SH-SY5Y (cell line): ENCODE measurements around the gene KCNQ1OT1.

Source experiments
- GATA2 ChIP-seq: IDR thresholded peaks from 2 replicates; pipeline ENCODE4 v1.6.1; 2011; ENCODE audit warnings: mild to moderate bottlenecking, low read depth, low read length
- GATA3 ChIP-seq: IDR thresholded peaks from 2 replicates; pipeline ENCODE4 v1.6.1; 2011; ENCODE audit warnings: low read depth, mild to moderate bottlenecking, low read length, moderate library complexity

DNA sequence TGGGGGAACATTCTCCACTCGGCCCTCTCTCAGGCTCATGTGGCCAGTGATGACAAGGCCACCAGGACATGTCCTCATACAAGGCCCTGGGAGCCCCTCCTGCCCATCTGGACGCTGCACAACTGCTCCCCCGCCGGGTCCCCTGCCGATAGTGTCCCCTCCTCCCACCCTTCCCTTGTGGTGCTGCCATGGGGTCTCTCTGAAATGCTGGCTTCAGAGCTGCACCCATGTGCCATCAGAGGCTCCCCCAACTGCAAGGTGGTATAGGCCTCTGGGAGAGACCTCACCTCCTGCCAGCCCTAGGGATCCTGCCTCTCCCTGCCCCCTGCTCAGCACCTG lies 113.0 kb downstream of the KCNQ1OT1 start:
- TF ChIP-seq GATA2 (no peak), GATA3 (no peak)
